Activated naive CD4-positive, alpha-beta T cell treated with anti-CD3 and anti-CD28 coated beads for 36 hours (primary cell): ENCODE measurements around the gene TFAP2C. TPM values are rescaled to one million over a fixed set of nuclear protein-coding genes. Genes with fewer than 3 reads are reported as not detected.
"Not testable (repeated sequence)": the region's sequence is repeated elsewhere in the genome, so short reads cannot be mapped to it uniquely, and the experiment has no call there.

Source experiments
- CTCF ChIA-PET: fragments of 350-600 bp; sonication (Branson Sonifier 250); formaldehyde crosslinking; loops from one replicate; lab custom pipeline; 2021; ENCODE audit warnings: antibody characterized with exemption; lab: Charles Lee
- DNase-seq: peaks from one replicate; pipeline ENCODE4 v3.0.0-alpha.2; 2020
- H3K27ac Mint-ChIP-seq: one replicate; pipeline ENCODE4 v1.8.0; 2021; ENCODE audit warnings: mild to moderate bottlenecking, mixed read lengths
- H3K27me3 Mint-ChIP-seq: one replicate; pipeline ENCODE4 v1.8.0; 2021; ENCODE audit warnings: low read depth, mixed read lengths
- H3K36me3 Mint-ChIP-seq: one replicate; pipeline ENCODE4 v1.8.0; 2021; ENCODE audit warnings: low read depth, mixed read lengths
- H3K4me1 Mint-ChIP-seq: one replicate; pipeline ENCODE4 v1.8.0; 2021; ENCODE audit warnings: low read depth, mixed read lengths
- H3K4me3 Mint-ChIP-seq: one replicate; pipeline ENCODE4 v1.8.0; 2021; ENCODE audit warnings: mild to moderate bottlenecking, moderate library complexity, mixed read lengths
- H3K9me3 Mint-ChIP-seq: one replicate; pipeline ENCODE4 v1.8.0; 2021; ENCODE audit warnings: mixed read lengths
- intact Hi-C: fragments of 100-400 bp; cut with micrococcal nuclease; formaldehyde crosslinking; loops from one replicate; pipeline ENCODE4 v1.15.1; 2023
- total RNA-seq, 2 experiments: library from RNA; stranded (reverse); gene quantifications; one replicate each; pipeline ENCODE4 v1.2.3, GENCODE V29; 2021

The TFAP2C gene
- total RNA-seq, 2 experiments from 2014 or later: not detected

GRCh38 chr20:56623930-56624329 is 5.2 kb upstream of the TFAP2C start:
- H3K36me3 Mint-ChIP-seq, H3K9me3 Mint-ChIP-seq, H3K4me3 Mint-ChIP-seq, H3K27ac Mint-ChIP-seq, DNase-seq, intact Hi-C loops, CTCF ChIA-PET: not testable (repeated sequence)
- Mint-ChIP-seq H3K4me1 (peaks cover 20% of the 10 kb centered on the region), H3K27me3 (peaks cover 52% of the 10 kb centered on the region)

DNA sequence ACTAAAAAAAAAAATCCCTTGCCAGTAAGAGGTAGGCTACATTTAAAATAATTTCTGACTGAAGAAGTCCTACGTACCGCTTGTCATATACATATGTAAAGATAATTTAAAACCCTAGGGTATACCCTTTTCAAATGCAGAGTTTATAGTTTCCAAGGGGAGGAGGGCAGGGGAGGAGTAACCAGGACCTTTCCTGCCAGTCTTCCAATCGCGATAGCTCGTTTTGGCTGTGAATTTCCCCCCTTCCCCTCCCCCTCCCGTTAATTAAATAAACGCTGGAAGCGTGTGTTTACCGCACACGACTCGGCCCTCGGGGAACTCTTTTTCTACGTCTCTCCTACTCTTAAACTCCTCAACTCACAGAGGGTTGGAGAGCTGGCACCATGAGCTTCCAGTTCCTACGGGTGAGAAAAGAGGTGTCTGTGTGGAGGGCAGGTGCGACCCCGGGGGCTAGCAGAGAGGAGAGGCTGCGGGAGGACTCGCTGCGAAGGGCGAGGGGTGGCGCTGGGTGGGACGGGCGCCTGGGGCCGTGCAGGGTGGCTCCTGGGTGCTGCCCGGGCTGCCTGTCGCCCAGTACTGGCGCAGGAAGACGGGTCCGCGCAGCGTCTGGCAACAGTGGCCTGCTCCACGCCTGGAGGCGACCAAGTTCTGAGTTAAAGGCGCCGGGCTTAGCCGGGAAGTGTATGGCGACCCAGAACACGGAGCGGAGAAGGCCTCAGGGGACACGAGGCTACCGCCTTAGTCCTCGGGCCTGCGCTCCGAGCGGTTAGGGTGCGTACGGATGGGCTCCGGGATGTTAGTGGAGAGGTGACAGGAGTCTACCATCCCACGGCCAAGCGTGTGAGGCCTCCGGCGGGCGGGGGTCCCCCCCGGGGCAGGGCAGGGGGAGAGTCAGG is 4.1 kb upstream of the TFAP2C start:
- Mint-ChIP-seq H3K4me3 (no peak overlapping the region), H3K36me3 (no peaks in the 10 kb centered on the region), H3K27ac (no peak overlapping the region), H3K9me3 (no peaks in the 10 kb centered on the region), H3K27me3 (peaks cover 62% of the 10 kb centered on the region), H3K4me1 (peaks cover 27% of the 10 kb centered on the region)
- CTCF ChIA-PET: interaction anchor here (0.6 kb wide), 1 partner anchor 225 kb away, joined by 5 read pairs; no protein-coding TSS in a partner anchor
- no peak for DNase-seq
- intact Hi-C loops: loop anchor here (5.0 kb wide), 1 partner anchor 302 kb away; no protein-coding TSS in a partner anchor

DNA sequence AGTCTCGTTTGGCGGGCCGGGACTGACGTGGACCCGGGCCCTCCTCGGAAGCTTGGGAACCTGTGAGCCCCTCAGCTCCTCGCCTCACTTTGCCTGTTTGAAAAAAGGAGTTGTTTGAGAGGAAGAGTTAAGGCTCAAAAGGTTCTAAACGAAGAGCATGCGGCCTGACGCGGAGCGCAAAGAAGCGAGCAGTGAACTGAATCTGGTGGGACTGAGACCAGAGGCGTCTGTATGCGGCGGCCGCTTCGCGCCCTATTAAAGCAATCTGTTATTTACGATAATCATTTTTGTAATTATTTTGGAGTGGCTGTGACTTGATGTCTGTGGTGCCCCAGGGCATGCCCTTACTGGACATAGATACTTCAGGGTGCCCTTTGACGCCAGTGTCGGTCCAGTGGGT is 3.3 kb upstream of the TFAP2C start:
- Mint-ChIP-seq H3K27me3 (peaks cover 62% of the 10 kb centered on the region), H3K4me3 (no peak overlapping the region), H3K4me1 (peaks cover 27% of the 10 kb centered on the region), H3K27ac (no peak overlapping the region), H3K9me3 (no peaks in the 10 kb centered on the region), H3K36me3 (no peaks in the 10 kb centered on the region)
- CTCF ChIA-PET: interaction anchor here (0.6 kb wide), 1 partner anchor 225 kb away, joined by 5 read pairs; no protein-coding TSS in a partner anchor
- no peak for DNase-seq
- intact Hi-C loops: loop anchor here (5.0 kb wide), 1 partner anchor 301 kb away; no protein-coding TSS in a partner anchor

GRCh38 chr20:56626367-56627121 is 2.6 kb upstream of the TFAP2C start:
- Mint-ChIP-seq H3K27me3 (peaks cover 66% of the 10 kb centered on the region), H3K27ac (no peak overlapping the region), H3K9me3 (no peaks in the 10 kb centered on the region), H3K4me3 (no peak overlapping the region), H3K36me3 (no peaks in the 10 kb centered on the region), H3K4me1 (peaks cover 27% of the 10 kb centered on the region)
- intact Hi-C loops: loop anchor here (5.0 kb wide), 1 partner anchor 301 kb away; no protein-coding TSS in a partner anchor
- CTCF ChIA-PET: no interaction called here
- DNase-seq: peak; percentile 45

GRCh38 chr20:56627122-56628014 is 1.7 kb upstream of the TFAP2C start:
- DNase-seq: no peak
- H3K27ac Mint-ChIP-seq: peak overlapping the region; percentile 30
- no peak overlapping the region for H3K4me3 Mint-ChIP-seq
- H3K27me3 Mint-ChIP-seq: peaks cover 69% of the 10 kb centered on the region
- no peaks in the 10 kb centered on the region for H3K9me3 Mint-ChIP-seq
- CTCF ChIA-PET: no interaction called here
- intact Hi-C loops: loop anchor here (5.0 kb wide), 1 partner anchor 300 kb away; no protein-coding TSS in a partner anchor
- H3K4me1 Mint-ChIP-seq: peaks cover 27% of the 10 kb centered on the region
- H3K36me3 Mint-ChIP-seq: no peaks in the 10 kb centered on the region

GRCh38 chr20:56628015-56628872 is 862 bp upstream of the TFAP2C start:
- peaks cover 71% of the 10 kb centered on the region for H3K27me3 Mint-ChIP-seq
- H3K27ac Mint-ChIP-seq: peak overlapping the region; percentile 30
- intact Hi-C loops: loop anchor here (5.0 kb wide), 1 partner anchor 299 kb away; no protein-coding TSS in a partner anchor
- no peaks in the 10 kb centered on the region for H3K36me3 Mint-ChIP-seq
- no peaks in the 10 kb centered on the region for H3K9me3 Mint-ChIP-seq
- peak overlapping the region; percentile 38 for H3K4me3 Mint-ChIP-seq
- no peak for DNase-seq
- CTCF ChIA-PET: no interaction called here
- peaks cover 27% of the 10 kb centered on the region for H3K4me1 Mint-ChIP-seq

DNA sequence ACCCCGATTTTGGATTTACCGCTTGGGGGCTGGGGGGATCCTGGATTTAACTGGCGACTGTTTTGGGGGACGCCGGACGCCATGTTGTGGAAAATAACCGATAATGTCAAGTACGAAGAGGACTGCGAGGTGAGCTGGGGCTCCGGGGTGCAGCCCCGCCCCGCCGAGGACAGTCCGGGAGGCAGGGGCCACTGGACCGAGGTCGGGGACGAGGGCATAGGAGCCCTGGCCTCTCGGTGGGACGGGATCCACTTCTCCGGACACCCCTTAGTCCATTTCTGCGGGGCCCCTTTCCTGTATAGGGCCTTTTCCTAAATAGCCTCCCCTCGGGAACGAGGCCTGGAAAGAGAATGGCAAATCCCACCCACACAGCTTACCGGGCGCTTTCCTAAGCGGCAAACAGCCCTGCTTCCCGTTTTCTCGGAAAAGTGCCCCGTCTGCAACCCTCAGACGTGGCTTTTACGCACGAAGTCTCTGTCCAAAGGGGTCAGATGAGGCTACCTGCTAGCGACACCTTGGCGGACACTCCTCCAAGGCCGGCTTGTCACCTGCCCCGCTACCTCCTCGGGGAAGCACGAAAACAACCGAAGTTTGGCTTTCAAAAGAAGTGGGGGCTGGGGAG is 469 bp downstream of the TFAP2C start:
- intact Hi-C loops: loop anchor here (5.0 kb wide), 1 partner anchor 298 kb away; no protein-coding TSS in a partner anchor
- H3K4me3 Mint-ChIP-seq: no peak overlapping the region
- H3K27ac Mint-ChIP-seq: no peak overlapping the region
- CTCF ChIA-PET: no interaction called here
- H3K36me3 Mint-ChIP-seq: no peaks in the 10 kb centered on the region
- DNase-seq: no peak
- H3K9me3 Mint-ChIP-seq: no peaks in the 10 kb centered on the region
- peaks cover 27% of the 10 kb centered on the region for H3K4me1 Mint-ChIP-seq
- H3K27me3 Mint-ChIP-seq: peaks cover 70% of the 10 kb centered on the region

DNA sequence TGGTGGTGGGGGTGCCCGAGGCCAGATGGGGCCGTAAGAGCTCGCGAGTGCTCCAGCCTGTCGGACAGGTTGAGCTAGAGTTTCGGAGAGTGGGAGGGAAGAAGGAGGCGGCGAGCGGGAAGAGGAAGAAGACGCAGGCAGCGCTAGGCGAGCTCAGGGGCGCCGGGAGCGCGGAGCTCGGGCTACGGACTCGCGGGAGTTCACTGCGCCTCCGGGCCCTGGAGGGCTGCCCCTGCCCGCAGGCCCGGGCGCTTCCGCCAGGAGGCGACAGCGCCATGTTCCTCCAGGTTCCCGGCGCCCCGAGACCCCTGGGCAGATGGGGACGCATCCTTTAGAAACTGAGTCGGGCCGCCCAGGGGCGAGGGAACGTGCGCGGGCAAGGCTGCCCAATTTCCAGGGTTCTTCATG is 984 bp downstream of the TFAP2C start:
- peaks cover 27% of the 10 kb centered on the region for H3K4me1 Mint-ChIP-seq
- DNase-seq: no peak
- no peak overlapping the region for H3K27ac Mint-ChIP-seq
- CTCF ChIA-PET: no interaction called here
- H3K36me3 Mint-ChIP-seq: no peaks in the 10 kb centered on the region
- peaks cover 67% of the 10 kb centered on the region for H3K27me3 Mint-ChIP-seq
- intact Hi-C loops: no loop called here
- H3K9me3 Mint-ChIP-seq: no peaks in the 10 kb centered on the region
- no peak overlapping the region for H3K4me3 Mint-ChIP-seq

DNA sequence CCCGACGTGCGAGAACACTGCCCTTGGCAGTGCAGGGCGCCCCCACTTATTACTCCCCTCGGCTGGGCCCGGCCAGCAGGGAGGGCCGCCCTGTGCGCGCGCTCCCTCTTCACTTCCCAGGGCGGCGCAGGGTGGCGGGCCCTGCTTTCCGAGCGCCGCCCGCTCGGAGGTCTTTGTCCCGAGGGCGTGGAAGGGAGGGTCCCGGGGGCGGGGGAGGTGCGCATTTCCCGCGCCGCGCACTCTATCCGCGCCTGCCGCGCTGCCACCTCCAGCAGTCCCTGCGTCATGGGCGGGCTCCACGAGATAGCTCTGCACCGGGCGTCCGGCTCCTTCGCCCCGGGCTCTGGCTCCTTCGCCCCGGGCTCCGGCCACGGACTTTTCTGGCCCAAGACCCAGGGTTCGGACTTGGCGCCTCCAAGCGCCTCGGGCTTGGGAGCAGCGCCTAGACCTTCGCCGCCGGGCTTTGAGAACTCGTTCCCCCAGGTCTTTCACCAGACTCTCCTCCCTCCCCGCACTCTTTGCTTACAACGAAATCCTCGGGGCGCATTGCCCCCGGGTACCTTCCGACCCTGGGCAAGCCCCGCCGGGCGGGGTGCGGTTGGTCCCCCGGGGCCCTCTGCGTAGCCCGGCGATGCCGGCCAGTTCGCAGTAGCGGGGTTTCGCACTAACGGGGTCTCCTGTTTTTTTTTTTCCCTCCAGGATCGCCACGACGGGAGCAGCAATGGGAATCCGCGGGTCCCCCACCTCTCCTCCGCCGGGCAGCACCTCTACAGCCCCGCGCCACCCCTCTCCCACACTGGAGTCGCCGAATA is 1.6 kb downstream of the TFAP2C start:
- DNase-seq: no peak
- H3K9me3 Mint-ChIP-seq: no peaks in the 10 kb centered on the region
- peaks cover 26% of the 10 kb centered on the region for H3K4me1 Mint-ChIP-seq
- peaks cover 66% of the 10 kb centered on the region for H3K27me3 Mint-ChIP-seq
- no peaks in the 10 kb centered on the region for H3K36me3 Mint-ChIP-seq
- no peak overlapping the region for H3K4me3 Mint-ChIP-seq
- H3K27ac Mint-ChIP-seq: no peak overlapping the region
- CTCF ChIA-PET: no interaction called here
- intact Hi-C loops: no loop called here

GRCh38 chr20:56631318-56631989 is 2.3 kb downstream of the TFAP2C start:
- H3K27ac Mint-ChIP-seq: no peak overlapping the region
- DNase-seq: no peak
- peaks cover 58% of the 10 kb centered on the region for H3K27me3 Mint-ChIP-seq
- no peak overlapping the region for H3K4me3 Mint-ChIP-seq
- H3K4me1 Mint-ChIP-seq: peaks cover 24% of the 10 kb centered on the region
- no peaks in the 10 kb centered on the region for H3K36me3 Mint-ChIP-seq
- CTCF ChIA-PET: no interaction called here
- no peaks in the 10 kb centered on the region for H3K9me3 Mint-ChIP-seq
- intact Hi-C loops: no loop called here
